ENCODE results near the gene TGFBR3.

TGFBR3 gene

DNA sequence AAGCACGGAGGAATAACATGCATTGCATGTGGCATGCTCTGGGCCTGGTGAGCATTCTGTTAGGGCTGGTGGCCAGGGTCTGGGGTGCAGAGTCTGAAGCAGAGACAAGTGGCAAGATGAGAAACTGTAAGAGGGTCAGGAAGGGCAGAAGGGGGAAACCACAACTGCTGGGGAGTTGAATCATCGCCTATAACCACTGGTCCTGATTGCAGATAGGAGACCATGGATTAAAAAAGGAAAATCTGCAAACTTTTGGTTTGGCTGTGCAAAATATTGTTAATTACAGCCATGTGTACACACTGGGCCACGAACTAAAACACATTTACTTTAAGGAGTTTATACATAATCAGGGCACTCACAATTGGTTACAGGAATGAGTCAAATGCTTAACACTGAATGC, 76.6 kb downstream of the TGFBR3 start:
- intact Hi-C loops (cut with DNase I), result no loop called here
- DNase-seq, result no peak

DNA sequence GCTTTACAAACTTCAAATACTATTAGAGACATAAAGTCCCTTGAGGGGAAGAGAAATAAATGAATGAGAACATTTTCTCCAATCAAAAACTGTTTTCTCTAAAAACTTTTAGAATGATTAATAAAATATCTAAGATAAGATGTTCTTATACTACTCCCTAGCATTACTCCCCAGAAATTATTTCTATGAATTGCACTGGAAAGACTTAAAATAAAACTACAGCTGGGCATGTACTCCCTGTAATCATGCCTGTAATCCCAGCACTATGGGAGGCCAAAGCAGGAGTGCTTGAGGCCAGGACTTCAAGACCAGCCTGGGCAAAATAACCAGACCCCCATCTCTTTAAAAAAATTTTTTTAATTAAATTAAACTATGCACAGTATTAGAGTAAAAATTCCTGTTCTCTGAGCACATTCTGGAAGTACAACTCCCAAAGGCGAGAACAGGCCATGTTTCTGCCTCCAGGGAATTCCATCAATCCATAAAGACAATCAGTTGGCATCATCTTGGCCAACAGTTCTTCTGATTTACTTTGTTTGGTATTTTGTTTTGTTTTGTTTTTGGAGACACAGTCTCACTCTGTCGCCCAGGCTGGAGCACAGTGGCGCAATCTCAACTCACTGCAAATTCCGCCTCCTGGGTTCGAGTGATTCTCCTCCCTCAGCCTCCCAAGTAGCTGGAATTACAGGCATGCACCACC, 77.9 kb downstream of the TGFBR3 start:
- no peak for DNase-seq
- intact Hi-C loops (cut with DNase I), result no loop called here

DNA sequence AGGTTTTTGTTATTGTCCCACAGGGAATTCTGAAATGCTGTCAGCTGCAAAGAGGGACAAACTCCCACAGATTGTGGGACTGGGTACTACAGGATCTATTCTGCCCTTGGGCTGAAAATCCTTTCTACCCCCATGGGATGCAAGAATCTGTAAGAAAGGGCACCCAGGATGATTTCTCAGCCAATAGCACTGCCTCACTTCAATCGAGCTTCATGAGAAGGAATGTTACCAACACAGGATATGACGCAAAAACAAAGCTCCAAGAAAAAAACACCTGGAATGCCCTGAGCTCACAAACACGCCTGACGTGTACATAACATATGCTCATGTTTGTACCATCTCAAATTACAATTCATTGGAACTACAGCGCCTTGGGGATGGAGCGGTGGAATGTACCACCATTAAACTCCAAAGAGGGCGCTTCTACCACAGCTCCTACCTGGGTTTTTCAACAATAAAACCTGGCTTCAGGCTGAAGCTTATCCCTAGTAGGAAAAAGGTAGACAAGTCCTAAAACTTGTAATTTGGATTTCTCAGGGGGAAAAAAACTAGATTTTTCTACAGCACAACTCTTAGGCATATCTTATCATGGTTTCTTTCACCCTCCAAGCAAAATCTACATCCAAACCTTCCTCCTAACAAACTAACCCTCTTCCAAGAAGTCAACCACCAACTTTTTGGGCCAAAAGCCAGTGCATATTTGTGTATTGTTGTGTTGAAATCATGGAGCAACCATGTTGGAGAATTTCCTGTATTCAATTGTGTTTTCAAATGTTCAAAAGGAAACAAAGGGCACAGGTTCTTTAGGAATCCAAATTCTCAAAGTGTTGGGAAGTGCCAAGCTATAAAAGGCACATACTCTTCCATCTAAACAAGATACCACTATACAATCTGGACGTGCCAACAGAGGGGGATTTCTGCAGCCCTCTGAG, 78.9 kb downstream of the TGFBR3 start:
- intact Hi-C loops (cut with DNase I), result no loop called here

GRCh38 chr1:91806181-91806768, 79.7 kb downstream of the TGFBR3 start:
- intact Hi-C loops (cut with DNase I), result no loop called here
- DNase-seq, result no peak

More for the DNA sequence above, 78.9 kb downstream of the TGFBR3 start:
- DNase-seq, result no peak

- no peak for DNase-seq
- intact Hi-C loops (cut with DNase I), result no loop called here
Observed at GRCh38 chr1:91805311-91805801, 80.6 kb downstream of the TGFBR3 start.

- DNase-seq, result no peak
- intact Hi-C loops (cut with DNase I), result no loop called here
Observed at GRCh38 chr1:91804546-91805023, 81.4 kb downstream of the TGFBR3 start.

DNA sequence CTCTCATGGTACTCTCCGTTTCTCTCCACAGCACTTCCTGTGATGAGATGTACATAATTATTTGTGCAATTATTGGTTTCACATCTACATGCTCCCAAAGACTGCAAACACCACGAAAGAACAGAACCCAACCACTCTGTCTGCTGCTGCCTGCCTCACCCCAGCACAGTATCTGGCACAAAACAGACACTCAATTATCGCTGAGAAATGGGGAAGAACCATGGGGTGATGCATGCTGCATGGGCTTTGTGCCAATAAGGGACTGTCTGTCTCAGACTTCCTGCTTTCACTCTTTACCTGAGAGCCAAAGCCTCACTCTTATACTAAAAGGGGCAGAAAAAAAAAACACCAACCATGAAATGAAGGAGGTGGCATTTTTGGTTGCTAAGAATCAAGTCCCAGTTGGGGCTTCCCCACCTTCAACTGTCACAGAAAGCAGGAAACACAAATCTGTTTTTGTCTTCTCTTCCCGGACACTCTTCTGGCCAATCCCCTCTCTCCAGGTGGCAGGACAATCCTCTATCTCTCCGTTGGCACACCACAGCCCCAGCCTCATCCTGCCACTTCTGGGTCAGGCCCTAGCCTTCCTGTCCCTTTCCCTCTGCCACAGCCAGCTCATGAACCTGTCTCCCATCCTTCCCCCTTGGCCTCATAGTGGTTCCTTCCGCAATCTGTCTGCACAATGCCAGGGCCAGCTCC, 82.0 kb downstream of the TGFBR3 start:
- no peak for DNase-seq
- intact Hi-C loops (cut with DNase I), result no loop called here

DNA sequence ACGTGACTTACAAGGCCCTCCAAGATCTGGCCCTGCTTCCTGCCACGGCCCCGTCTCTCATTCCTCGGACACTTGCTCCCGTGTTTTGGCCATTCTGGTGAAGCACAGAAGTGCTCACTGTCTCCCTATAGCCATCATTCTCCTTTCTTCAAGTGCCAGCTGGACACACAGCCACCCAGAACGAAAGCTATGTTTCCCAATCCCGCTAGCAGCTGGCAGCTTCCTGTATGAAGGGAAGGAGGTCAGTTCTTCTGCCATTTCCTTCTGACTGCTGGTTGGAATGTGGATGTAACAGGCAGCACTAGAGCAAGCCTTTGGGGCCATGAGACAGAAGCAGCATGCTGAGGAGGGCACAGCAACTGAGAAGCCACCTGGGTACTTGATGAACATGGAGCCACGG, 82.8 kb downstream of the TGFBR3 start:
- intact Hi-C loops (cut with DNase I), result no loop called here
- no peak for DNase-seq

- DNase-seq, result no peak
- intact Hi-C loops (cut with DNase I), result no loop called here
Observed at GRCh38 chr1:91801496-91802115, 84.3 kb downstream of the TGFBR3 start.

DNA sequence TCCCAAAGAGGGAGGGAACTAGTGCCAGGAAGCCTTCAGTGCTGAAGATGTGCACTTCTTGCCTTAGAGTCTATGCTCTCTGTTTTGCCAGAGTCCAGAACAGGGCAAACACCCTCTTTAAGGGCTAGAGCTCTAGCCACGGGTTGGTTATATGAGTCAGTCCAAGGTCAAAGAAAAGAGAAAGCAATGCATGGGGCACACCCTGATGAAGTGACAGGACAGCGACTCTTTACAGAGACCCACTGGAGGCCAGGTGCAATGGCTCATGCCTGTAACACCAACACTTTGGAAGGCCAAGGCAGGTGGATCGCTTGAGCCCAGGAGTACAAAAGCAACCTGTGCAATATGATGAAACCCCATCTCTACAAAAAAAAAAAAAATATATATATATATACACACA, 86.1 kb downstream of the TGFBR3 start:
- intact Hi-C loops (cut with DNase I), result no loop called here
- DNase-seq, result no peak

DNA sequence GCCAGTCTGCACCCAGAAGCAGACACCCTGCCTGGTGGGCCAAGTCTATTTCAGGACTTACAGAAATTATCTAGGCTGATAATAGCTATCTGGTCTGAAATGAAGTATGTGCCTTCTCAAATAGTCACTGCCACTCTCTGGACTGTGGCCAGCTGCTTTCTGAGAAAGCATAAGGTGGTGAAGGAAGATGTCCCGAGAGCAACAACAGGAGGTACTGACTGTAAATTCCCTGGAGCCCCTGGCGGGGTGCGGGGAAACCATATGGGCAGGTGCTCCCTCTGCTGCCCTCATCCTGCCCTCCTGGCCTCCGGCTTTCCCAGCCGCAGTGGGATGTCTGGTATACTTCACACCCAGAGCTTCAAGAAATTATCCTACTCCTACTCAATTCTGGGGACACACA, 86.8 kb downstream of the TGFBR3 start:
- intact Hi-C loops (cut with DNase I), result no loop called here
- no peak for DNase-seq

DNA sequence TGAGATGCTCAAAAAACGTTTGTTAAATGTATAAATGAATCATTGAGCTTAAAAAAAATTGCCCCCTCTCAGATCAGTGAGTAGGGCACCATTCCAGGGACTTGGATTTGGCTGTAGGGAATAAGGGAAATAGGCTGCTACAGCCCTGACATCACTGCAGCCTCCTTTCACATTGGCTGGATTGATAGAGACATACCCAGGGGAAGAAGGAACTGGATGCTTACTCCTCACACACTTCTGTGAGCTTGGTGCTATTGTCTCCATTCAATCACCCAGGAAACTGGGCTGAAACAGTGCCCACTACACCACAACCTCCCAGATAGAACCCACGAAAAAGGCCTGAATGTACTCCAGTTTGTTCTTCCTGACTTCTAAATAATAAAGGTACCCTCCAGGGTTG, 87.2 kb downstream of the TGFBR3 start:
- intact Hi-C loops (cut with DNase I), result no loop called here
- DNase-seq, result no peak

DNA sequence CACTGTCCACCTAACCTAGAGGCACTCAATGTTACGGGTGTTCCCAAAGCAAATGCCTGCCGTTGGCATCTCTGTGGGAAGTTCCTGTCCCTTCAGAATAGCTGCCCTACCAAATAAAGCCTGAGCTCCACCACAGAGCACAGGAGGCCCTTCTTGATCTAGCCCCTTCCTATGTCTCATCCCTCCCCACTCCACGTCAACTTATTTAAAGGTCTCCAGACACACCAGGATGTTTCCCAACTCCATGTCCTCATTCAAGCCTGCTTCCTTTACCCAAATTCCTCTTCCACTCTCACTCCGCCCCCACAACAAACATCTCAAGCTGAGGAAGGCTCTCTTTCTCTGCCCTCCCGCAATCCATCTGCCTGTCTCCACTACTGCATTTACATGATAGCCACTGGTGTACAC, 87.7 kb downstream of the TGFBR3 start:
- no peak for DNase-seq
- intact Hi-C loops (cut with DNase I), result no loop called here

DNA sequence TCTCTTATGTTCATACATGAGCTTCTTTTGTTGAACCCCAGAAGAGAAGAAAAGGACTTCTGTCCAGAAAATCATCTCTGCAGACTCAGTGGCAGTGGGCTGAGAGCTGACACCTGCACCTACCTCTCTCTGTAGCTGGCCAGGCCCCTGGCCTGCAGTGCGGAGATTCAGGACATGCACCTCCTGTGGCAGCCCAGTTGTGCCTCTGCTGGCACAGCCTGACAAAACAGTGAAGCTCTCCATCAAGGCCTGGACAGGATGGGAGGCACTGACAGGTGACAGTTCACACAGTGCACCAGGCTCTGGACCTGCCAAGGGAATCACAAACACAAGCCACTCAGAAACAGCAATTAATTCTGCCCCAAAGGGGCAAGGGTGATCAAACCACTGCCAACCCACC, 88.8 kb downstream of the TGFBR3 start:
- intact Hi-C loops (cut with DNase I), result no loop called here

GRCh38 chr1:91796390-91796654, 89.6 kb downstream of the TGFBR3 start:
- no peak for DNase-seq
- intact Hi-C loops (cut with DNase I), result no loop called here

More for the DNA sequence above, 88.8 kb downstream of the TGFBR3 start:
- no peak for DNase-seq

DNA sequence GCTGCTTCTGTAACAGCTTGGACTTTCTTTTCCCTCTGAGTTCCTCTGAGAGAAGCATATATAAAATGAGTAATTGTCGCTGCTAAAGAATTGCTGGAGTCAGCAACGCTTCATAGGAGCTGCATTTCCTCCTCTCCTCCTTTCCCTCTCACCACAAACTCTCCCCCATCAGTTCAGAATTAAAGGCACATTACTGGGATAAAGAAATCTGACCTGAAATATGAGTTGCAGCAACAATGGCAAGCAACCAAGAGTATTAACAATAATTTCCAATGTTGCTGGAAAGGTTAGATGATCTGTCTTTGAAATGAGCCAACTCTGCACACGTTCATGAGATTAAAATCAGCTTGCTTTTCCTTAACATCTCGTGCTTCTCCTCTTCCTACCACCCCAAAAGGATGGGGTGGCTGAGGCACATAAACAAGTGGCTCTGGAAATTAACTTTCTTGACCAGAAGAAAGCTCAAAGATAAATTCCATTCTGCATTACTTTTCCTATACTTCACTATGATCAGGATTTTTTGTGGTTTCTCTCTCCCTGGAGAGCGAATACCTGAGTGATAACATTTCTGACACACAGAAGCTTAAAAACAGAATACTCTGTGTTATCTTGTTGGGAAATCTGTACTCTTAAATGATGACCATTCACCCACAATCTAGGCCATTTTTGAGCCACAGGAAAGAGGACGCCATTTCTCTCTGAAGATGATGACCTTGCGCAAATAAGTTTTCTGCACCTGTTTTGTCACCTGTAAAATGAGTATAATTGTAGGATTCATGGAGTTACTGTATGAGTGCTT, 90.2 kb downstream of the TGFBR3 start:
- DNase-seq, result no peak

DNA sequence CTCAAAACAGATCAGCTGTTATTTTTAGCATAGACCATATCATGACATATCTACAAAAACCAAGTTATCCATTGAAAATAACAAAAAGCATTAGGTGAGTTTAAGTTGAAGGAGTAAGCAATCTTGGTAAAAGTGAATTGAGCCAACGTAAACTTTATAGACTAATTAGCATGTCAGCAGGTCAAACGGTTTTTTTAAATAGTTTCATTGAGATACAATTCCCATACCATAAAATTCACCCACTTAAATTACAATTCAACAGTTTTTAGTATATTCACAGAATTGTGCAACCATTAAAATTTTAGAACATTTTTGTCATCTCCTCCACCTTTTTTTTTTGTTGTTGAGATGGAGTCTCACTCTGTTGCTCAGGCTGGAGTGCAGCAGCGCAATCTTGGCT, 92.1 kb downstream of the TGFBR3 start:
- intact Hi-C loops (cut with DNase I), result no loop called here
- DNase-seq, result no peak

More for the DNA sequence above, 90.2 kb downstream of the TGFBR3 start:
- intact Hi-C loops (cut with DNase I), result no loop called here

- DNase-seq, result no peak
- intact Hi-C loops (cut with DNase I), result no loop called here
Observed at GRCh38 chr1:91793189-91793588, 92.8 kb downstream of the TGFBR3 start.
